Fibroblast of lung (primary cell): ENCODE data around the gene TOR2A.

Experiments
- EZH2 ChIP-seq: IDR thresholded peaks from 2 replicates; pipeline ENCODE4 v1.5.1; 2012; ENCODE audit warnings: low read length, control low read depth, mild to moderate bottlenecking; ENCODE audit errors: missing control alignments
- TF ChIP-seq, protein P1 (sequence below), 2 donors: IDR thresholded peaks in 1 of 2; conservative IDR thresholded peaks in 1 of 2; 1 replicate in 1 of 2; 2 replicates in 1 of 2; pipeline ENCODE4 v1.5.1; 2011 to 2012; ENCODE audit warnings: low read length in 2 of 2, control low read depth in 1 of 2, inconsistent platforms in 1 of 2, low read depth in 1 of 2, mild to moderate bottlenecking in 1 of 2

DNA sequence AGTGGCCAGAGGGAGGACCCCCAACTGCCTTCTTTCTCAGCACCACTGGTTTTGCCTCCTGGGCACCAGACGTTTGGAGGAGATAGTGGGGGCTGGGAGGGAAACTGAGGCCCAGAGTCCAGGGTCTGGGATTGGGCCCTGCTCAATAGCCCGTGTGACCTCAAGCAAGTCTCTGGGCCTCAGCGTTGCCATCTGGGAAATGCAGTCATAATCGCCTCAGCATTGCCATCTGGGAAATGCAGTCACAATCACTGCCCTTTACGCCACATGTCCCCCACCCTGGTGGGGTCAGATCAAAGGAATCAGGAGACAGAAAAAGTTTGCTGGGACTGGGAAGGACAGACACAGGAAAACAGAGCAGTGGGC, 41.8 kb upstream of the TOR2A start:
- TF ChIP-seq, protein P1, sequence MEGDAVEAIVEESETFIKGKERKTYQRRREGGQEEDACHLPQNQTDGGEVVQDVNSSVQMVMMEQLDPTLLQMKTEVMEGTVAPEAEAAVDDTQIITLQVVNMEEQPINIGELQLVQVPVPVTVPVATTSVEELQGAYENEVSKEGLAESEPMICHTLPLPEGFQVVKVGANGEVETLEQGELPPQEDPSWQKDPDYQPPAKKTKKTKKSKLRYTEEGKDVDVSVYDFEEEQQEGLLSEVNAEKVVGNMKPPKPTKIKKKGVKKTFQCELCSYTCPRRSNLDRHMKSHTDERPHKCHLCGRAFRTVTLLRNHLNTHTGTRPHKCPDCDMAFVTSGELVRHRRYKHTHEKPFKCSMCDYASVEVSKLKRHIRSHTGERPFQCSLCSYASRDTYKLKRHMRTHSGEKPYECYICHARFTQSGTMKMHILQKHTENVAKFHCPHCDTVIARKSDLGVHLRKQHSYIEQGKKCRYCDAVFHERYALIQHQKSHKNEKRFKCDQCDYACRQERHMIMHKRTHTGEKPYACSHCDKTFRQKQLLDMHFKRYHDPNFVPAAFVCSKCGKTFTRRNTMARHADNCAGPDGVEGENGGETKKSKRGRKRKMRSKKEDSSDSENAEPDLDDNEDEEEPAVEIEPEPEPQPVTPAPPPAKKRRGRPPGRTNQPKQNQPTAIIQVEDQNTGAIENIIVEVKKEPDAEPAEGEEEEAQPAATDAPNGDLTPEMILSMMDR (conservative IDR thresholded peaks at IDR 0.05 in 1 of 2, IDR thresholded peaks at IDR 0.05 in 1 of 2; ENCODE audit: low read depth in 1 of 2, low read length in 2 of 2), result no peak
- TF ChIP-seq EZH2, result no peak
